HG02870 (cell line): ENCODE results near the gene FGF21.
"Not testable (repeated sequence)": the region's sequence is repeated elsewhere in the genome, so short reads cannot be mapped to it uniquely, and the experiment has no call there.

Experiments used
- ATAC-seq: cut with Tn5 transposase; IDR thresholded peaks from one replicate; pipeline ENCODE4 v1.9.1; 2021; ENCODE audit warnings: mild to moderate bottlenecking, moderate library complexity; ENCODE audit not compliant: unreplicated experiment

FGF21 gene

GRCh38 chr19:48755084-48755641 lies at the start of gene FGF21:
FGF21 (plus strand) TSS chr19:48755524; CDS start chr19:48756237, 713 bp downstream.
- no peak for ATAC-seq

GRCh38 chr19:48708471-48708870 lies 46.9 kb upstream of the FGF21 start:
- no peak for ATAC-seq

GRCh38 chr19:48711106-48711662 lies 44.1 kb upstream of the FGF21 start:
- ATAC-seq: no peak

- no peak for ATAC-seq
Observed at GRCh38 chr19:48713041-48713863, 42.1 kb upstream of the FGF21 start.

GRCh38 chr19:48713864-48714755 lies 41.2 kb upstream of the FGF21 start:
- peak; percentile 92 for ATAC-seq

- no peak for ATAC-seq
Observed at GRCh38 chr19:48714759-48715675, 40.3 kb upstream of the FGF21 start.

- ATAC-seq: no peak
Observed at GRCh38 chr19:48715681-48716171, 39.6 kb upstream of the FGF21 start.

GRCh38 chr19:48716562-48717291 lies 38.6 kb upstream of the FGF21 start:
- no peak for ATAC-seq

- ATAC-seq: not testable (repeated sequence)
Observed at GRCh38 chr19:48718106-48718505, 37.2 kb upstream of the FGF21 start.

GRCh38 chr19:48718711-48719231 lies 36.6 kb upstream of the FGF21 start:
- no peak for ATAC-seq

- ATAC-seq: no peak
Observed at GRCh38 chr19:48719263-48720171, 35.8 kb upstream of the FGF21 start, which contains the start of gene MAMSTR. MAMSTR (minus strand) TSS chr19:48719725; CDS start chr19:48719031, 694 bp downstream.

- peak; percentile 13 for ATAC-seq
Observed at GRCh38 chr19:48720251-48720612, 35.1 kb upstream of the FGF21 start.

GRCh38 chr19:48720613-48721296 lies 34.6 kb upstream of the FGF21 start:
- ATAC-seq: peak; percentile 85

- ATAC-seq: no peak
Observed at GRCh38 chr19:48722196-48722708, 33.1 kb upstream of the FGF21 start.

- ATAC-seq: no peak
Observed at GRCh38 chr19:48724796-48725753, 30.2 kb upstream of the FGF21 start.

GRCh38 chr19:48726556-48726955 lies 28.8 kb upstream of the FGF21 start:
- ATAC-seq: no peak
